Measurements from ENCODE around the gene BEST4.
"Not testable (repeated sequence)": the region's sequence is repeated elsewhere in the genome, so short reads cannot be mapped to it uniquely, and the experiment has no call there.

Gene BEST4

GRCh38 chr1:44803062-44803311, 15.0 kb upstream of the BEST4 start:
- in situ Hi-C loops (cut with MboI; ENCODE audit: low sequenced_read_pairs) = no loop called here

- in situ Hi-C loops (cut with MboI; ENCODE audit: low sequenced_read_pairs) = no loop called here
Observed at GRCh38 chr1:44802306-44803061, 14.5 kb upstream of the BEST4 start.

GRCh38 chr1:44801491-44802305, 13.7 kb upstream of the BEST4 start:
- in situ Hi-C loops (cut with MboI; ENCODE audit: low sequenced_read_pairs) = no loop called here

GRCh38 chr1:44799770-44800584, 12.0 kb upstream of the BEST4 start, which contains the start of gene PLK3:
Gene PLK3, plus strand, starts transcription at chr1:44800377. Its CDS starts 87 bp downstream, at chr1:44800464.
- in situ Hi-C loops (cut with MboI; ENCODE audit: low sequenced_read_pairs) = no loop called here

- in situ Hi-C loops (cut with MboI; ENCODE audit: low sequenced_read_pairs) = no loop called here
Observed at GRCh38 chr1:44798481-44799365, 10.8 kb upstream of the BEST4 start.

- in situ Hi-C loops (cut with MboI; ENCODE audit: low sequenced_read_pairs) = not testable (repeated sequence)
Observed at GRCh38 chr1:44797886-44798285, 9.9 kb upstream of the BEST4 start.

GRCh38 chr1:44792736-44793502, 4.9 kb upstream of the BEST4 start:
- in situ Hi-C loops (cut with MboI; ENCODE audit: low sequenced_read_pairs) = no loop called here

- in situ Hi-C loops (cut with MboI; ENCODE audit: low sequenced_read_pairs) = no loop called here
Observed at GRCh38 chr1:44790968-44791801, 3.2 kb upstream of the BEST4 start.

- in situ Hi-C loops (cut with MboI; ENCODE audit: low sequenced_read_pairs) = no loop called here
Observed at GRCh38 chr1:44787506-44787905, 464 bp downstream of the BEST4 start.

GRCh38 chr1:44786841-44787426, 1.0 kb downstream of the BEST4 start:
- in situ Hi-C loops (cut with MboI; ENCODE audit: low sequenced_read_pairs) = no loop called here

- in situ Hi-C loops (cut with MboI; ENCODE audit: low sequenced_read_pairs) = no loop called here
Observed at GRCh38 chr1:44786138-44786840, 1.7 kb downstream of the BEST4 start.

- in situ Hi-C loops (cut with MboI; ENCODE audit: low sequenced_read_pairs) = no loop called here
Observed at GRCh38 chr1:44785501-44786137, 2.4 kb downstream of the BEST4 start.

- in situ Hi-C loops (cut with MboI; ENCODE audit: low sequenced_read_pairs) = no loop called here
Observed at GRCh38 chr1:44785029-44785380, 3.0 kb downstream of the BEST4 start.

- in situ Hi-C loops (cut with MboI; ENCODE audit: low sequenced_read_pairs) = no loop called here
Observed at GRCh38 chr1:44784094-44785028, 3.6 kb downstream of the BEST4 start.

GRCh38 chr1:44783697-44784093, 4.3 kb downstream of the BEST4 start:
- in situ Hi-C loops (cut with MboI; ENCODE audit: low sequenced_read_pairs) = no loop called here

GRCh38 chr1:44780583-44781121, 7.3 kb downstream of the BEST4 start:
- in situ Hi-C loops (cut with MboI; ENCODE audit: low sequenced_read_pairs) = no loop called here
